HG03460 (cell line): ENCODE data around the gene ZDHHC8.
A peak's percentile ranks its signal among the peaks of the same experiment; 100 is the strongest.

Source experiments
- ATAC-seq: cut with Tn5 transposase; IDR thresholded peaks from one replicate; pipeline ENCODE4 v1.9.1; 2021; ENCODE audit not compliant: unreplicated experiment

The ZDHHC8 gene

DNA sequence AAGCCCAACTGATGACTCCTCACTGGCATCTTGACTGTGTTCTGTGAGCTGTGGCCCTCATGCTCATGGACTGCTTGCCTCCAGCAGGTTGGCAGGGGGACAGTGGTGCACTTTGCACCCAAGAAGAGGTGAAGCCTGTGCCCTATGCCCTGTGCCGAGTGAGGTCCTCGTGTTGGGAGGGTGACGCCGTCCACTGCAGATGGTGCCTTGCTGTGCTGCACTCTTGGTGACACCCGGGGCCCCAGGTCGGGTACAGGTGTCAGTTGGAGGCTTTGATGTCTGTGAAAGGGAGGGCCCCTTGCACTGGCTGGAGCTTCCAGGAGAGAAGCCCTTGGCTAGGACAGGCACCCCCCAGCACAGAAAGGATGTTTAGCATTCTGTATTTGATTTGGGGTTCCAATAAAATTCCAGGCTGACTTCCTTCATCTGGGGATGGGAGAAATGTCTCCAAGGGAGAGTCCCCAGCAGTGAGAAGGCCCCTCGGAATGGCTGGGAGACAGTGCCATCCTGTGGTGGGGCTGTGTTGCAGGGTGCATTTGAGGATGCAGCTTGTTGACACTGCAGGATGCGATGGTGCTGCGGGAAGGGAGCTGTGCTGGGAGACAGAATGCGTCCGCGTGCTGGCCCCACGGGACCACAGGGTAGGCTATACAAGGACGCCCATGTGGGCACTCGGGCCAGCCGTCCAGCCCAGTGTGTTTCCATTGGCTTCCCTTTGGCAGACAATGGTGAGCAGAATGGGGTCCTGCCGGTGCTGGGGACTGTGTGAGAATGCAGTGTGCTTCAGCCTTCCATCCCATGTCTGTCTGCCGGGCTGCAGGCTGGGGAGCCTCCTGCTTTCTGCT, 2.5 kb upstream of the ZDHHC8 start:
- ATAC-seq = no peak

DNA sequence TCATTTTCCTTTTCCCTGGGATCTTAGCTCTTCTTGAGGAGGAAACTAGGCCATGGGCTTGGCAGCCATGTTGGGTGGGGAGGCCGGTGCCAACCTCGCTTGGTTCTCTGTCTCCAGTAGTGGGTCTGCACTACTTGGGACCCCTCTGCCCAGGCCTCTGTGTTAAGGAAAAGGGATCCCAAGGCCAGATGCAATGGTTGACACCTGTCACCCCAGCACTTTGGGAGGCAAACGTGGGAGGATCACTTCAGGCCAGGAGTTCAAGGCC, 1.9 kb upstream of the ZDHHC8 start:
- ATAC-seq = no peak

DNA sequence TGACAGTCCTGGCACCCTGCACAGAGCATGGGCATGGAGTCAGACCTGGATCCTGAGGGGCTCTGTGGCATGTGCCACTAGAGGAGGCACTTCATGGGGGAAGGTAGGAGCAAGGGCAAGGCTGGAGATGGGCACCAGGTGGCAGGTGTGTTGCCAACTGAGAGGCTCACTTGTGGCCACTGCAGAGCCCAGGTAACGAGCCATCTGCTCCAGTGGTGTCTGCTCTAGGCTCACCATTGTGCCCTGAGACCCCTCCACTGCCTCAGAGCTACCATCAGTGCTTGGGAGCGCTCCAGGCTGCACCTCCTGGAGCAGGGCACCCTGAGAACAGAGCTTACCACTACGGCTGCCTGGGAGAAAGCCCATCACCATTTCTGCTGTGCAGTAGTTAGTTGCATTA, 1.3 kb upstream of the ZDHHC8 start:
- ATAC-seq = no peak

DNA sequence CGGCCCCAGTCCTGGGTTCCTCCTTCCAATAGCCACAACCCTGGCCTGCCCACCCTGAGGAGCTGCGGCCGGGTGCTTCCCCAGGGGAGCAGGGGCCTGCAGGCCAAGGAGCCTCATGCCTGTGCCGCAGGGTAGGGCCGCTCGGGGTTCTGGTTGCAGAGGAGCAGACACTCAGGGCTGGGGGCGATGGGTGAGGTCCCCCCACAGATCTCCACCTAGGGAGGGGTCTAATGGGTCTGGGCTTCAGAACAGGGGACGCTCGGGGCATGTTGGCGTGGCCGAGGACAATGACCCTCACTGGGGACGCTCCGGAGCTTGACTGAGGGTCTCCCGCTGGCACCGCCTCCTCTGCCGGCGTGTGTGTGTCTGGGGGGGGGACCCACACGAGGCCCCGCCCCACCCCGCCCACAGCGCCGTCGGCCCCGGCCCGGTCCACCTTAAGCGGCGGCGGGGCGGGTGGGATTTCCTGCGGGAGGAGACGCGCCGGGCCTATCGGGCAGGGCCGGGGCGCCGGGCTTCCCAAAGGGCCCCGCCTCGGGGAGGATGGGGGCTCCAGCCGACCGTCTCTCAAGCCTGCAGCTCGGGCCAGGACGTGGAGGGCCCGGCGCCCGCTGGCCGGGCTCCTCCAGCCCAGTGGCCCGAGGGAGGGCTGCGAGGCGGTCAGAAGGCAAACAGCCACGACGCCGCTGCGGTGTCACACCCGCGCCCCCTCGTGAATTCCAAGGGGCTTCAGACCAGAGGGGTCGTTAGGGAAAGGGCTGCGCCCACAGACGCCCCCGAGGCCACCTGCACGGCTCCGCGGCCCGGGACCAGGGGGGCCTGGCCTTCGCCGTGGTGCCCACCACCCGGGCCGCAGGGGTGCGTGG, 640 bp upstream of the ZDHHC8 start:
- ATAC-seq = peak; percentile 73

DNA sequence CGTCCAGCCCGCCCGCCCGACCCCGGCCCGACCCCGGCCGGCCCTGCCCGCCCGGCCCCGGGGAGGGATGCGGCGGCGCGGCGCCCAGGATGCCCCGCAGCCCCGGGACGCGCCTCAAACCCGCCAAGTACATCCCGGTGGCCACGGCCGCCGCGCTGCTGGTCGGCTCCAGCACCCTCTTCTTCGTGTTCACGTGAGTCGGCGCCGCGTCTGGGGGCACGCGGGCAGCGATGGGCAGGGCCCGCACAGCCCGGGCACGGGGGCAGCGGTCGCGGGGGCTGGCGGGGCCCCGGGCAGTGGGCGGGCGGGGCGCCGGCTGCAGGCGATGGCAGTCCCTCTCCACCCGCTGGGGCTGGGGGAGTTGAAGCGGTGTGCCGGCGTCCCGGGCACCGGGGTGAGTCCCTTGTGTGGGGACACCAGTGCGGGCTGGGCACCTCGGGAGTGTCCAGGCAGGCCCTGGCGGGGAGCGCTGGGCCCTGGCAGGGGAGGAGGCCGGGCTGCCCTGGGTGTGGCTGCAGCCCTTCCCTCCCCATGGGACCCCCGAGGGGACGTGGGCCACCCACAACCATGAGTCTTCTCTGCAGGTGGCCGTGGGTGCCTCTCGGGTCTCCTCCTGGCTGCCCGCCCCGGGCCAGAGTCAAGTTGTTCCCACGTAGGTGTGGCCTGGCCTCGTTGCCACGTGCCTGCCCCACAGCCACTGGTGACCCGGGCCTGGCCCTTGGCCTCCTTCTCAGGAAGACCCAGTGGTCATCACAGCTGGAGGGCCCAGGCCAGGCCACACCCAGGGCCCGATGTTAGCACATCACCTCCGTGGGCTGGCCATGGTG, 468 bp downstream of the ZDHHC8 start:
- ATAC-seq = peak; percentile 6

DNA sequence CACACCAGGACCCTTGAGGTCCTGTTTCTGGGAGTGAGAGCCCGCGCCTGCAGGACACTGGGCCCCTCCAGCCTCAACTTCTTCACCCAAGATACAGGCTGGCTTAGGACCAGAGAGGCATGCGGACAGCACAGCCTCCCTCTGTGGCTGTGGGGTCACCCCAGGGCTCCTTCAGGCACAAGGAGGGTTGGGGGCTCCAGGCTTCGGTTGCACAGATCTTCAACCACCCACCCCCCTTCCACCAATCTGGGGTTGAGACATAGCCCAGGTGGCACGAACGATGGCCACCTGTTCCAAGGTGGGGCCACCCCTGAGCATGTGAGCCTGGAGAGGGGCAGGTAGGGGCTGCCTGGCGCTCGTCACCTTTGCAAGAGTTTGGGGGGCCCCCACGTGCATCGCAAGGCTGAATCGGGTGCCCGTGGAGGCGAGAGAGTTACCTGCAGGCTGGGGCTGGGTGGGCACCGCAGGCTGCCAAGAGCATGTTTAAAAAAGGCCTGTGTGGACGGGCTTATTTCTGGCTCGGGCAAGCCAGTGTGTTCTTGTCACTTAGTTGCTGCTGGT, 1.2 kb downstream of the ZDHHC8 start:
- ATAC-seq = no peak

DNA sequence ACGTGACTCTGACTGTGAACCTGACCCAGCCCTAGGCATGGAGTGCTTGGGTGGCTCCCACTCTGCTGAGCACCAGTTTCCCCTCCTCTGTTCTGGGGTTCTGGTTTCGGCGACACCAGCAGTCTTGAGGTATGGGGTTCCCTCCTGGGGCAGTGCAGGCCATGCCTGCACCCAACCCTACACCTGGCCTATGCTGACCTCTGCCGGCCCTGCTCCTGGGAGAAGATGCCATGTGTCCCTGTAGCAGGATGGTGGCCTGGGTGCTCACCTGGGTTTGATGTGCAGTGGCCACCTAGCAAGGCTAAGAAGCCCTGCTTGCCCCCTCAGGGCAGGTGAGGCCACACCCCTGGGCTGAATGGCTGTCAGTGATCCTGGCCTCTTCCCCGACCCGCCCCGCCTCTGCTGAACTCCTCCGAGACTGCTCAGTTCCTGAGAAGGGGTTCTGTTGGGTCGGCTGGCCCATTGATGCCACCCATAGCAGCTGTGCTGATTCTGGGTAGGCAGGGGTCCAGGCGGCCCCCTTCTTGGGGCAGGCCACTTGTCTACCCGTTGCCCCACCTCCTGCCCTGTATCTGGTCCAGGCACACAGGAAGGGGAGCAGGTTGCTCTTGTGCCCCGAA, 2.4 kb downstream of the ZDHHC8 start:
- ATAC-seq = no peak

DNA sequence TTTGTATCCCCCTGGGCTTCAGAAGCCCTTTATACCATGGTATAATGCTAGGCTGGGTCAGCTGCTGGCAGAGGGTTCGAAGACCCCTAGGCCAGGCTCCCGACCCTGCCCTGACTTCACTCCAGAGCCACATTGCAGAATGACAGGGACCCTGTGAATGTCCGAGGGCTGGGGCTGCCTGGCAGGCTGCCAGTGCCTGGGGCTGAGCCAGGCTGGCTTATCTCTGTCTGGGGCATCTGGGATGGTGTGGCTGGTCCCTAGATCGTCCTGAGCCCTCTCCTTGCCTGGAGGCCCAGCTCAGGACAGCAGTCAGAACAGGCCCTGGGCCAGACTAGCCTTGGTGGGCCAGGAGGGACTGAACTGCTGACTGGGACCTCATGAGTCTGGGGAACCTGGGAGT, 3.7 kb downstream of the ZDHHC8 start:
- no peak for ATAC-seq

DNA sequence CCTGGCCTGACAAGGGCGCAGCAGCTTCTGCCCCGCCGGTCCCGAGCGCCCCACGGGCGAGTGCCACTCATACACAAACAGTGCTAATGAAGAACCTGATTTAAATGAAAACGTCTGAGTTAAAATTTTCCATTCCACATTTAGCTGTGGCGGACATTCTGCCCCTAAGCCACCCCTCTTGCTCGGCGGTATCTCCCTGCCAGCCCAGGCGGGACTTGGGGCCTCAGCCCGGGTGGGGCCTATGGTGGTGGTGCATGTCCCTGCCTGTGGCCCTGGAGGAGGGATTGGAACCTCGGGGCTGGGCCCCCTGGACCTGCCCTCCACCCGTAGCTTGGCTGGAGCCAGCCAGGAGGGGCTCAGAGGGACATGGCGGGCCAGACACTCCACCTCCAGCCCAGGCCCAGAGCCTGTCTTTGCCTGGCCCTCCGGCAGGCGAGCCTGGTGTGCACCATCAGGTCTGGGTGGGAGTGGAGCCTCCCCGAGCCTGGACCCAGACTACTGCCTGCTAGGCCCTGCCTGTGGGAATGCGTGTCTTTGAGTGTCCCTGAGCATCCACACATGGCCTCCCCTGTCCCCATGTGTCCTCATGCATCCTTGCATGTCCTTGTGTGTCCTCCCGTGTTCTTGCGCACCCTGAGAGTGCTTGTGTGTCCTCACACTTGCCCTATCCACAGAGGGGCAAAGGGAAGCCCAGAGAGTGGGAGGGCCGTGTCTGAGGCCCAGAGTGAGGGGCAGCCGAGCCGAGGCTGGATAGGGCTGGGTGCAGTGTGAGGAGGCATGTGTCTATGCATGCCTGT, 4.4 kb downstream of the ZDHHC8 start:
- ATAC-seq = no peak

DNA sequence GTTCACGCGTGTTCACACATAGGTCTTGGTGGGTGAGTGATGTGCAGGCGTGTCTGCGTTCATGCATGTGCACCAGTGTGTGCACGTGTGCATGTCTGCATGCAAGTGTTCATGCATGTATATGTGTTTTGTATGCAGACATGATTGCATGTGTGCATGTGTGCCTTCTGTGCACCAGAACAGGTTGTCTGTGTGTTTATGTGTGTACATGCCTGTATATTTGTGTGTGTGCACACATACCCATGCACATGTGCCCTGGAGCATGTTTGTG, 4.9 kb downstream of the ZDHHC8 start:
- no peak for ATAC-seq

DNA sequence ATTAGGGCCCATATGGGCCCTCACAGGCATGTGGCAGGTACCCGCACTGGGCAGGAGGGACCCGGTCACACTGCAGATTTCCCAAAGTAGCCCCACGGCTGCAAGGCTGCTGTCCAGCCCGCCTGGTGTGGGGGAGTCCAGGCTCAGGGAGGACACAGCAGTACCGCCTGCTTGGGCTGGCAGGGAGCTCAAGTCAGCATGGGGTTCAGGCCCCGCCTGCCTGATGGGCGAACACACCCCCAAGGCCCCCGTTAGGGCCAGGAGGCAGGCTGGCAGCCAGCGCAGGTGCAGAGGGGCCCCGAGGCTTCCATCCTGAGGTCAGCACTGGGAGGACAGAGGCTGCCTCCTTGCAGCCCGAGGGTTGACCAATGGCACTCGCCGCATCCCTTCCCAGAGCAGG, 5.5 kb downstream of the ZDHHC8 start:
- ATAC-seq = no peak

DNA sequence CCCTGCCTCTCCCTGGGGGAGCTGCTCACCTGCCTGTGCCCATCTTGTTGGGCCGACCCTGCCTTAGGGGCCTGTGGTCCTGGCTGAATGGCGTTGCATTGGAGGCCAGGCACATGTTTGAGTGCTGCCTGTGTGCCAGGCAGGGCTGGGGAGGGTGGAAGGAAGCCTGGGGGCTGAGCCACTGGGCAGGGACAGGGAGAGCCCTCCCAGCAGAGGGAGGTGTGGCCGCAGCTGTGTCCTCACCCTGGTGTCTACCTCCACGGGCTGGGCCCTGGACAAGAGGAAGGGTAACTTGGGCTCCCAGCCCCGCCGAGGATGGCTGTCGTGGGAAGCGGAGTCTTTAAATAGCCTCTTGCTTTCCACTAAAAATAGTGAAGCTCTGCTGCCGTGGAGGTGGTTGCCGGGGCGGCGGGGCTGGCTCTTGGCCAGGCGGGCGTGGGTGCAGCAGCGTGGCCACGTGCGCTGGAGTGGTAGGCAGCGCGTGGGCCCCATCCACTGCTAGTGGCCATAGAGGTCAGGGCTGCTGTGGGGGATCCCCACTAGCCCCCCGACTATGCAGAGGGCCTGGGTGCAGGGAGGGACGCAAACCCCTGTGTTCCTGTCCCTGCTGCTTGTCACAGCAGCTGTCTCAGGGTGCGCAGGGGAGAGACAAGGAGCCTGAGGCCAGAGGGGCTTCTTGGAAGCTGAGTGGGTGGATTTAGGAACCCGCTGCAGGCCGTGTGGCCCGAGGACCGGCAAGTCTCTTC, 6.2 kb downstream of the ZDHHC8 start:
- ATAC-seq = no peak

DNA sequence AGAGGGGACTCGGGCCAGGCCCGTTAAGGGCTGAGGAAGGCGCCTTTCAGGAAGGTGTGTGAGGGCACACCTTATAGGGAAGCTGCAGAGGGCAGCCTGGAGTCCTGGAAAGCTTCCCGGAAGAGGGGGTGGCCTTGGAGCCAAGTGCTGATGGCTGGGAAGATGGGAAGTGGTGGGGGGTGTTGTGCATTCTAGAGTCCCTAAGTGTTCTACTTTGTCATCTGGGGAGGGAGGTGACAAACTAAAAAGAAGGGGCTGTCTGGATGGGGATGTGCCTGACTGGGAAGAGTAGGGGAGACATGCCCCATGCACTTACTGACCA, 6.8 kb downstream of the ZDHHC8 start:
- no peak for ATAC-seq

DNA sequence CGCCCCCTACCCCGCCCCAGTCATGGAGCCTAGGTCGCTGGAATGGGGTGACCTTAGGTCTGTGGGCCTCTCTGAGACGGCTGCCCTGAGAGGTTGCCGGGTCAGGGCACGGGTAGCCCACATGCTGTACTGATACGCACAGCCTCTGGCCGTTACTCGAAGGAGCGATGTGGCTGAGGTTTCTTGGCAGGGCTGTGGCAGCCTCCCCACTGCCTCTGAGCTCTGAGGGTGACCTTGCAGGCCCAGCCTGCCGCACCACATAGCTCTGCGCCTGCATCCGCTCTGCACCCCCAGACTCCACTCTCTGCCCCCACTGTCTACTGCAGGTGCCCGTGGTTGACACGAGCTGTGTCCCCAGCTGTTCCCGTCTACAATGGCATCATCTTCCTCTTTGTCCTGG, 7.3 kb downstream of the ZDHHC8 start:
- ATAC-seq = no peak

DNA sequence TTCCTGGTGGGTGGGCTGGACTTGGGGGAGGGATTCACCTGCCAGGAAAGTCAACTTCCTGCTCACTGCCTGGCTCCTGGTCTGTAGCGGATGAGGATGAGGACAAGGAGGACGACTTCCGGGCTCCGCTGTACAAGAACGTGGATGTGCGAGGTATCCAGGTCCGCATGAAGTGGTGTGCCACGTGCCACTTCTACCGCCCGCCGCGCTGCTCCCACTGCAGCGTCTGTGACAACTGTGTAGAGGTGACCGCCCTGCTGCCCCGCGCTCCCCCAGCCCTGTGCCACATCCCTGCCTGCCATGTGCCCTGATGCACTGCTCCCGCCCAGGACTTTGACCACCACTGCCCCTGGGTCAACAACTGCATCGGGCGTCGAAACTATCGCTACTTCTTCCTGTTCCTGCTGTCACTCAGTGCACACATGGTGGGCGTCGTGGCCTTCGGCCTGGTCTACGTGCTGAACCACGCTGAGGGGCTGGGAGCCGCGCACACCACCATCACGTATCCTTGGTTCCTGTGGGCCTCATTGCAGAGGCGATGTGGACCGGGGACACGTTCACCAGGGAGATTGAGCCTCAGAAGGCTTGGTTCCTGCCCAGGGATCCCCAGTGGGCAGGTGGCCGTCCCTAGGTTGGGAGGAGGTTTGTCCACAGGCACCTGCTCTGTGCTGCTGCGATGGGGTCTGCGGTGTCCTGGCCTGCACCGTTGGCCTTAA, 7.9 kb downstream of the ZDHHC8 start:
- ATAC-seq = no peak

DNA sequence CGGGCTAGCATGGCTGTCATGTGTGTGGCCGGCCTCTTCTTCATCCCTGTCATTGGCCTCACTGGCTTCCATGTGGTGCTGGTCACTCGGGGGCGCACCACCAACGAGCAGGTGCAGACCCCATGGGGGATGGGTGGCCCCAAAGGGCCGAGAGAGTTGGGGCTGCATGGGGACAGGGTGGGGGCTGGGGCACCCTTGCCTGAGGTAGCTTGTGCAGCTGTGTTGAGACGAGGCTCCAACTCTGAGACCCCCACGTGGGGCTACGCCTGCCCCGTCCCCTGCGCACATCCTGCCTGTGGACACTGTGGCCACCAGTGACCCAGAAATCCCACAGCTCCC, 8.5 kb downstream of the ZDHHC8 start:
- ATAC-seq = no peak

DNA sequence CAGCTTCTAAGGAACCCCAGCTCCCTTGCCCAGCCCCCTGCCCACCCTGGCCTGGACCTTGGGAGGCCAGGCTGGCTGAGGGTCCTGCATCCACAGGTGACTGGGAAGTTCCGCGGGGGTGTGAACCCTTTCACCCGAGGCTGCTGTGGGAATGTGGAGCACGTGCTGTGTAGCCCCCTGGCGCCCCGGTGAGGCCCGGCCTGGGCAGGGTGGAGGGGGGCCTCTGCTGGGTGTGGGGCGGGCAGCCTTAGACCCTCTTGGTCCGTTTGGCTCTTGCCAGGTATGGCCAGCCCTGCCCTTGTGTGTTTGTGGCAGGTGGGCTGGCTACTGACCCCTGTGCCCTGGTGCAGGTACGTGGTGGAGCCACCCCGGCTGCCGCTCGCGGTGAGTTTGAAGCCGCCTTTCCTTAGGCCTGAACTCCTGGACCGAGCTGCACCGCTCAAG, 8.9 kb downstream of the ZDHHC8 start:
- no peak for ATAC-seq

DNA sequence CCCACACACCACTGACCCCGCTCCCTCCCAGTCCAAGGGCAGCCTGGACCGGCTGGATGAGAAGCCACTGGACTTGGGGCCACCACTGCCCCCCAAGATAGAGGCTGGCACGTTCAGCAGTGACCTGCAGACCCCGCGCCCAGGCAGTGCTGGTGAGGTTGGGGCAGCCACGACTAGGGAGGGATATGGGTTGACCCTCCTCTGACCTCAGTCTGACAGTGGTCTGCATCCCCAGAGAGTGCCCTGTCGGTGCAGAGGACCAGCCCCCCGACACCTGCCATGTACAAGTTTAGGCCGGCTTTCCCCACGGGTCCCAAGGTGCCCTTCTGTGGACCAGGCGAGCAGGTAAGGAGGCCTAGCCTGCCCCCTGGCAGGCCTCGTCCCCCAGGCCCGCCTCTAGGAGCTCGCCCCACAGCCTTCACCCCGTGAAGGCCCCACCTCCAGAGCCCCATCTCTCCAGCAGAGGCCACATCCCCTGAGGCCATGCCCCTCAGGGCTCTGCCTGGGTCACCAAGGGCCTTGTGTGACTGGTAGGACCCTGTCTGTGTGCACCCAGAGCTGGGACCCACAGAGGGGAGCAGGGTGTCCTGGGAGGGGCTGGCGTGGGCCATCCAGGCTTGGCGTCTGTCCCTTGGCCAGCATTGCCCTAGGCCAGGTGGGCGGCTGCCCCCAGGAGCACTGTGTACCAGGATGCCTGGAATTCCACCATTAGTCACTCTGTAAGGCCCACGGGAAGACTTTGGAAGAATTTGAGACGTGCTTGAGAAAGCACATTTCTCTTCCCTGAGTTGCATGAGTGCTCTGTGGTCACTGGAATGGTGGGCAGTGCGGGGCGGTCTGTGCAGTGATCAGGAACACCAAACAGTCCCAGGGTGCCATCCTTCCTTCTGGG, 9.8 kb downstream of the ZDHHC8 start:
- ATAC-seq = no peak
